GM18867 (cell line): ENCODE data around the gene CD320.
"Not testable (repeated sequence)": the region's sequence is repeated elsewhere in the genome, so short reads cannot be mapped to it uniquely, and the experiment has no call there.

Experiments
- ATAC-seq: cut with Tn5 transposase; IDR thresholded peaks from one replicate; pipeline ENCODE4 v1.9.1; 2021; ENCODE audit warnings: mild to moderate bottlenecking, moderate library complexity; ENCODE audit not compliant: unreplicated experiment

Gene CD320

GRCh38 chr19:8310342-8311055 is 2.3 kb upstream of the CD320 start:
- no peak for ATAC-seq

DNA sequence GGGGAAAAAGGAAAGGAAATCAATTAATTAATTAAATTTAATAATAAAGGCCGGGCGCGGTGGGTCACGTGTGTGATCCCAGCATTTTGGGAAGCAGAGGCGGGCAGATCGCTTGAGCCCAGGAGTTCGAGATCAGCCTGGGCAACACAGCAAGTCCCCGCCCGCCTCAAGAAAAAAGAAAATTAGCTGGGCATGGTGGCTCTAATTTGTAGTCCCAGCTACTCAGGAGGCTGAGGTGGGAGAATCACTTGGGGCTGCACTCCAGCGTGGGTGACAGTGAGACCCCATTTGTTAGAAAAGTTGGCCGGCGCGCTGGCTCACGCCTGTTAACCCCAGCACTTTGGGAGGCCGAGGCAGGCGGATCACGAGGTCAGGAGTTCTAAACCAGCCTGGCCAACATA is 733 bp upstream of the CD320 start:
- ATAC-seq, result no peak

DNA sequence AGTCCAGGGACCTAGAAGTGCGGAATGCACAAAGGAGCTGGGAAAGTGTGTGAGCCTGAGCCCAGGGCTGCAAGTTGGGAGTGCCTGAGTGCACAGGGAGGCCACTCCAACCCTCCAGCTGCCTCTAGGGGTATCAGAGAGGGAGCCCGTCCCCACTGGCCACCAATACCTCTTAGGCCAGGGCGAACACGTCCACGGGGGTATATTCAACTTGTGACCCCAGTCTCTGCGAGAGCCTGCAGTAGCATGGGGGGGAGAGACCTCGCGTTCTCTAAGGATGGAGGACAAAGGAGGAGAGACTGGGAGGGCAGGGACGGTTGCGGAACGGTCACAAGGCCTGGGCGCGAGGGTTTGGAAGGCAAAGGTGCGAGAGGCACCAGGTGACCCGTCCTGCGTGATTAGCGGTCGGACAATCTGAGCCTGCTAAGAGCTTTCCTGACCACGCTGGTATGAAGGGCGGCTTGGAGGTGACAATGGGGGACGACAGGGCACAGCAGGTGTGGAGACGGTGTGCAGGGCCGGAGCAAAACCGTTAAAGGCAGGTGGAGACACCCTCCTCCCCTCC is 676 bp downstream of the CD320 start:
- no peak for ATAC-seq

DNA sequence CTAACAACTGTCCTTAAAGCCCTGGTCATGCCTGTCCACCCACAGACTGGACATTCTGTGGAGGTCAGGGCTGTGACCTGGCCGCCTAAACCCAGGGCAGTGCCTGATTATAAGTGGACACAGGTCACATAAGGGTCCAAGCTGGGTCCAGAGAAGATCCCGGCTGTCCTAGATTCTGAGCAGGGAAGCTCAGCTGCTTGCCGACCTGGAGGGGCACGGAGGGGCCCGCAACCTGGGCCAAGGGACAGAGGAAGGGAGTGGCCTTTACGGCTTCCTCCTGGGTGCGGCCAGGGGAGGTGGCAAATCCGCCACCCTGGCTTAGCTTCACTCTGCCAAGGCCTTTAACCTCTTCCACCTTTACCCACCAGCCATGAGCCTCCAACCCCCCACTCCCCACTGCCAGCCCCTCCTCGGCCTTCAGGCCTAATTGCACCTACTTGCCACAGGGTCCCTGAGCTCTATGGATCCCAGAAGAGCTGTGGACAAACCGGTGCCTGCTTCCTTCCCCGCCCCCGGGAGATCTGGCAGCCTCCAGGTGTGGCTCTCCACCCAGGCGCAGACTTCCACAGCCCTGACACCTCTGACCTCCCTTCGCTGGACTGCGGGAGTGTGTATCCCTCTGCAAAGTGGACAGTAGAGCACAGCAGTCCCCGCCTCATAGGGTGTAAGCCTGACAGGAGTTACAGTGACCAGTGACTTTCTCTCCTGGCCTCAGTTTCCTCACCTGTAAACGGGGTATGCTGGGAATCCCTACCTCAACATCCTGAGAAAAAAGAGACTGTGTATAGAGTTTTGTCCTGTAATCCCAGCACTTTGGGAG is 1.7 kb downstream of the CD320 start:
- no peak for ATAC-seq

- ATAC-seq, result no peak
Measured at GRCh38 chr19:8305798-8306197, 2.4 kb downstream of the CD320 start.

GRCh38 chr19:8304841-8305621 is 3.1 kb downstream of the CD320 start:
- no peak for ATAC-seq

- no peak for ATAC-seq
Measured at GRCh38 chr19:8302734-8303133, 5.4 kb downstream of the CD320 start.

GRCh38 chr19:8302357-8302691 is 5.8 kb downstream of the CD320 start:
- no peak for ATAC-seq

- ATAC-seq, result not testable (repeated sequence)
Measured at GRCh38 chr19:8291337-8291736, 16.8 kb downstream of the CD320 start.

DNA sequence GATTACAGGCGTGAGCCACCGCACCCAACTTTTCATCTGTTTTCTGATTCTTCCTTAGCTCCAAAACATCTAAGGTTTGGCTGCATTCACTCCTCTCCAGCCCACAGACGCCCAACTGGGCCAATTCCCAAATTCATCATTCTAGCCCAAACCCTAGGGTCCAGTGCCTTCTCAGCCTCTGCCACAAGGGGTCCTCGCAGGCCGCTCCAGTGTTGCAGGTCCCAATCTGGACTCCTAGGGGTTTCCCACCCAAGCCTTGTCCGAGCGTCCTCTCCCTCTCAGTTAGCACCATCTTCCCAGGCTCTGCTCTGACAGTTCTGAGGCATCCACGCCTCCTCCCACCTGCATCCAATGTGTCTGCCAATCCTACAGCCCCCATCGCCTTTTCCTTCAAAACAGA is 31.6 kb downstream of the CD320 start:
- not testable (repeated sequence) for ATAC-seq

- ATAC-seq, result no peak
Measured at GRCh38 chr19:8269724-8270123, 38.4 kb downstream of the CD320 start.

DNA sequence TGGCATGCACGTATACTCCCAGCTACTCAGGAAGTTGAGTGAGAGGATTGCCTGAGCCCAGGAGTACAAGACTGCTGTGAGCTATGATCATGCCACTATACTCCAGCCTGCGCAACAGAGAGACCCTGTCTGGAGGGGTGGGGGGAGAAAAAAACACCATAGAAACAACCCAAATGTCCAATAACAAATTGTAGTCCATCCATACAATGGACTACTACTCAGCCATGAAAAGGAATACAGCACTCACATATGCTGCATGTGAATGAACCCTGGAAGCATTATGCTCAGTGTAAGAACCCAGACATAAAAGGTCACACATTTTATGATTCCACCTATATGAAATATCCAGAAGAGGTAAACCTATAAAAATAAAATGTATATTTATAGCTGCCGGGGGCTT is 42.3 kb downstream of the CD320 start:
- ATAC-seq, result no peak

- not testable (repeated sequence) for ATAC-seq
Measured at GRCh38 chr19:8264248-8264647, 43.9 kb downstream of the CD320 start.

- ATAC-seq, result no peak
Measured at GRCh38 chr19:8262431-8262830, 45.7 kb downstream of the CD320 start.

- ATAC-seq, result no peak
Measured at GRCh38 chr19:8261881-8262280, 46.3 kb downstream of the CD320 start.

GRCh38 chr19:8261347-8261746 is 46.8 kb downstream of the CD320 start:
- ATAC-seq, result no peak

GRCh38 chr19:8259922-8260247 is 48.3 kb downstream of the CD320 start:
- no peak for ATAC-seq

GRCh38 chr19:8259142-8259921 is 48.8 kb downstream of the CD320 start:
- ATAC-seq, result no peak

DNA sequence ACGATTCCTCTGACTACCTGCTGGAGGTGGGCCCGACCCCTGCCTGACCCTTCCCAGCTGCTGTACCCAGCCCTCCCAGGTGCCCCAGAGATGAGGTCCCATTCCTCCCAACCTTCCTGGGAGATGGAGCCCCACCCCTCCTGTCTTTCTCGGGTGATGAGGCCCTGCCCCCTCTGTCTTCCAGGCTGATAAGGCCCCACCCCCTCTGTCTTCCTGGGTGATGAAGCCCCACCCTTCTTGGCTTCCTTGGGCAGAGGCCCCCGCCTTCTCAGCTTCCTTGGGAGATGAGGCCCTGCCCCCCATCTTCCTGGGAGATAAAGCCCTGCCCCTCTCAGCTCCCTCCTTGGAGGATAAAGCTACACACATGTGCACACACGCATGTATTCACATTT is 51.1 kb downstream of the CD320 start:
- no peak for ATAC-seq

- no peak for ATAC-seq
Measured at GRCh38 chr19:8256276-8257051, 51.7 kb downstream of the CD320 start.
